WTC11 (cell line): ENCODE measurements around the gene SETD2. TPM values are rescaled to one million over a fixed set of nuclear protein-coding genes. Genes with fewer than 3 reads are reported as not detected.

Experiments
- ATAC-seq: fragments of 200-7000 bp; cut with Tn5 transposase; 2 replicates; pipeline ENCODE4 v1.10.0; 2021; ENCODE audit warnings: mild to moderate bottlenecking, moderate library complexity
- CTCF ChIA-PET: fragments of 300-600 bp; sonication (Branson Sonifier 250); formaldehyde crosslinking; loops from one replicate; lab custom pipeline; 2021; ENCODE audit warnings: antibody characterized with exemption; lab: Charles Lee
- POLR2A ChIA-PET: fragments of 350-600 bp; sonication (Branson Sonifier 250); formaldehyde crosslinking; loops from one replicate; lab custom pipeline; 2021; ENCODE audit warnings: antibody characterized with exemption; lab: Charles Lee
- DNase-seq: peaks from one replicate; pipeline ENCODE4 v3.0.0; 2021; ENCODE audit warnings: low spot score
- H3K27ac Mint-ChIP-seq: 2 replicates; pipeline ENCODE4 v1.8.0; 2021; ENCODE audit warnings: mixed read lengths
- H3K27me3 Mint-ChIP-seq: 2 replicates; pipeline ENCODE4 v1.8.0; 2021; ENCODE audit warnings: low read depth, mild to moderate bottlenecking, moderate library complexity, mixed read lengths
- H3K36me3 Mint-ChIP-seq: 2 replicates; pipeline ENCODE4 v1.8.0; 2021; ENCODE audit warnings: mixed read lengths
- H3K4me1 Mint-ChIP-seq: 2 replicates; pipeline ENCODE4 v1.8.0; 2022; ENCODE audit warnings: mixed read lengths
- H3K4me3 Mint-ChIP-seq: 2 replicates; pipeline ENCODE4 v1.8.0; 2021; ENCODE audit warnings: mild to moderate bottlenecking, moderate library complexity, mixed read lengths
- H3K9me3 Mint-ChIP-seq: 2 replicates; pipeline ENCODE4 v1.8.0; 2021; ENCODE audit warnings: mixed read lengths
- AFF4 ChIP-seq: sonication (generic); formaldehyde crosslinking; IDR thresholded peaks from 2 replicates; pipeline ENCODE4 v1.8.1; 2023; ENCODE audit warnings: mild to moderate bottlenecking, missing genetic modification reagents, borderline replicate concordance
- ATF6 ChIP-seq: sonication (generic); formaldehyde crosslinking; IDR thresholded peaks from 2 replicates; pipeline ENCODE4 v1.8.1; 2023; ENCODE audit warnings: mild to moderate bottlenecking, missing genetic modification reagents
- CTCF ChIP-seq: fragments of 200-600 bp; IDR thresholded peaks from 2 replicates; pipeline ENCODE4 v1.8.0; 2022; ENCODE audit warnings: antibody characterized with exemption
- E2F4 ChIP-seq: sonication (generic); formaldehyde crosslinking; IDR thresholded peaks from 2 replicates; pipeline ENCODE4 v1.8.1; 2022; ENCODE audit warnings: low read depth, mild to moderate bottlenecking, moderate library complexity, missing genetic modification reagents, borderline replicate concordance
- EMX1 ChIP-seq: fragments of 250-450 bp; sonication (Bioruptor Pico); IDR thresholded peaks from 2 replicates; pipeline ENCODE4 v1.8.0; 2021; ENCODE audit warnings: mild to moderate bottlenecking
- ERG ChIP-seq: fragments of 250-450 bp; sonication (Bioruptor Pico); IDR thresholded peaks from 2 replicates; pipeline ENCODE4 v1.8.0; 2021; ENCODE audit warnings: mild to moderate bottlenecking
- FOXJ3 ChIP-seq: sonication (generic); formaldehyde crosslinking; IDR thresholded peaks from 2 replicates; pipeline ENCODE4 v1.9.0; 2021; ENCODE audit warnings: missing genetic modification reagents, mild to moderate bottlenecking, borderline replicate concordance
- FOXP1 ChIP-seq: sonication (generic); formaldehyde crosslinking; IDR thresholded peaks from 2 replicates; pipeline ENCODE4 v1.8.0; 2022; ENCODE audit warnings: missing genetic modification reagents, mild to moderate bottlenecking, moderate library complexity, borderline replicate concordance
- HMGA2 ChIP-seq: fragments of 250-450 bp; sonication (Bioruptor Pico); IDR thresholded peaks from 2 replicates; pipeline ENCODE4 v1.4.0; 2021; ENCODE audit warnings: mild to moderate bottlenecking, moderate library complexity
- IRF2 ChIP-seq: sonication (generic); formaldehyde crosslinking; IDR thresholded peaks from 2 replicates; pipeline ENCODE4 v1.8.0; 2022; ENCODE audit warnings: low read depth, missing genetic modification reagents, borderline replicate concordance
- MLX ChIP-seq: sonication (generic); formaldehyde crosslinking; IDR thresholded peaks from 2 replicates; pipeline ENCODE4 v1.8.1; 2023; ENCODE audit warnings: mild to moderate bottlenecking, missing genetic modification reagents, moderate library complexity
- MYBL2 ChIP-seq: sonication (generic); formaldehyde crosslinking; IDR thresholded peaks from 2 replicates; pipeline ENCODE4 v1.8.1; 2023; ENCODE audit warnings: mild to moderate bottlenecking, moderate library complexity, missing genetic modification reagents
- NFYB ChIP-seq: sonication (generic); formaldehyde crosslinking; conservative IDR thresholded peaks from 2 replicates; pipeline ENCODE4 v1.8.0; 2022; ENCODE audit warnings: low read depth, missing genetic modification reagents
- TEAD1 ChIP-seq: sonication (generic); formaldehyde crosslinking; IDR thresholded peaks from 2 replicates; pipeline ENCODE4 v1.8.0; 2022; ENCODE audit warnings: mild to moderate bottlenecking, missing genetic modification reagents
- USF1 ChIP-seq: sonication (generic); formaldehyde crosslinking; IDR thresholded peaks from 2 replicates; pipeline ENCODE4 v1.8.0; 2022; ENCODE audit warnings: mild to moderate bottlenecking, missing genetic modification reagents
- ZNF219 ChIP-seq: sonication (generic); formaldehyde crosslinking; IDR thresholded peaks from 2 replicates; pipeline ENCODE4 v1.8.0; 2023; ENCODE audit warnings: missing genetic modification reagents, mild to moderate bottlenecking, borderline replicate concordance
- total RNA-seq: library from RNA; stranded (reverse); gene quantifications from 3 replicates; pipeline ENCODE4 v1.2.3, GENCODE V29; 2021

The SETD2 gene
- total RNA-seq, 1 experiment from 2014 or later, result 39.8 TPM

- ATAC-seq (peak; percentile 85), DNase-seq (peak; percentile 85)
- POLR2A ChIA-PET, result interaction anchor here (0.6 kb wide), 1 partner anchor 73 kb away, joined by 3 read pairs; no protein-coding TSS in a partner anchor
- Mint-ChIP-seq H3K4me1 (peaks cover 3% of the 10 kb centered on the region), H3K4me3 (no peak overlapping the region), H3K27me3 (no peaks in the 10 kb centered on the region), H3K36me3 (peaks cover 24% of the 10 kb centered on the region; the same call in 1 of the 2 replicates), H3K27ac (no peak overlapping the region), H3K9me3 (no peaks in the 10 kb centered on the region)
- CTCF ChIA-PET, result interaction anchor here (0.6 to 1.6 kb wide), 22 partner anchors 9 to 418 kb away, joined by 3 to 9 read pairs (median 4); partner anchors contain the start of genes CCDC12, NBEAL2, PTPN23 and SETD2
- TF ChIP-seq USF1, result peak; percentile 23; the same call in 1 of the 2 replicates
- TF ChIP-seq TEAD1 (CRISPR knock-in tag), result 0 out of 2 replicates have a peak, but pooled peaks have one; percentile 27
- peak; percentile 25; the same call in 1 of the 2 replicates for TF ChIP-seq CTCF
- no peak for TF ChIP-seq NFYB (CRISPR knock-in tag)
Observed at GRCh38 chr3:47002171-47003055, 161.5 kb downstream of the SETD2 start.

GRCh38 chr3:47001731-47002170, 162.2 kb downstream of the SETD2 start:
- no peak for DNase-seq
- Mint-ChIP-seq H3K4me1 (peaks cover 3% of the 10 kb centered on the region), H3K9me3 (no peaks in the 10 kb centered on the region), H3K27ac (no peak overlapping the region), H3K4me3 (no peak overlapping the region), H3K36me3 (peaks cover 24% of the 10 kb centered on the region; the same call in 1 of the 2 replicates)
- ChIA-PET CTCF (interaction anchor here (1.1 to 1.6 kb wide), 6 partner anchors 14 to 322 kb away, joined by 3 to 9 read pairs (median 4); partner anchors contain the start of gene SETD2), POLR2A (interaction anchor here (1.0 kb wide), 1 partner anchor 22 kb away, joined by 3 read pairs; the partner anchor contains the start of gene NBEAL2)
- TF ChIP-seq ATF6 (CRISPR knock-in tag) (no peak), IRF2 (no peak), AFF4 (CRISPR knock-in tag) (no peak), MLX (CRISPR knock-in tag) (no peak), ZNF219 (CRISPR knock-in tag) (no peak), FOXJ3 (CRISPR knock-in tag) (no peak), ERG (no peak), MYBL2 (CRISPR knock-in tag) (no peak), FOXP1 (CRISPR knock-in tag) (no peak), HMGA2 (CRISPR knock-in tag) (no peak), EMX1 (CRISPR knock-in tag) (no peak), E2F4 (CRISPR knock-in tag) (no peak)
- TF ChIP-seq, all 79 proteins: peak for 0
- no peaks in the 10 kb centered on the region for H3K27me3 Mint-ChIP-seq
- no peak for ATAC-seq
